NCI-H69 (cell line): ENCODE results near the gene ORC3.
"Not testable (repeated sequence)": the region's sequence is repeated elsewhere in the genome, so short reads cannot be mapped to it uniquely, and the experiment has no call there.

Experiments
- DNase-seq: peaks from one replicate; lab custom pipeline; 2025; lab: John Stamatoyannopoulos, UW

ORC3 gene

GRCh38 chr6:87697581-87698546 lies 107.9 kb downstream of the ORC3 start:
- peak; percentile 80 for DNase-seq

GRCh38 chr6:87698547-87699006 lies 108.6 kb downstream of the ORC3 start:
- DNase-seq = peak; percentile 13

GRCh38 chr6:87699576-87699975 lies 109.6 kb downstream of the ORC3 start:
- no peak for DNase-seq

- peak; percentile 85 for DNase-seq
These were observed 110.7 kb downstream of the ORC3 start for GRCh38 chr6:87700397-87701343.

GRCh38 chr6:87701344-87701675 lies 111.4 kb downstream of the ORC3 start:
- no peak for DNase-seq

GRCh38 chr6:87701676-87702588 lies 112.0 kb downstream of the ORC3 start, which contains the start of gene AKIRIN2:
AKIRIN2 (minus strand) TSS chr6:87702233; CDS start chr6:87701684, 549 bp downstream.
- peak; percentile 100 for DNase-seq

GRCh38 chr6:87702589-87702945 lies 112.6 kb downstream of the ORC3 start:
- DNase-seq = peak; percentile 68

GRCh38 chr6:87703039-87703438 lies 113.1 kb downstream of the ORC3 start:
- not testable (repeated sequence) for DNase-seq

- no peak for DNase-seq
These were observed 115.2 kb downstream of the ORC3 start for GRCh38 chr6:87705070-87705691.

GRCh38 chr6:87706187-87706966 lies 116.4 kb downstream of the ORC3 start:
- no peak for DNase-seq

GRCh38 chr6:87708581-87709427 lies 118.9 kb downstream of the ORC3 start:
- not testable (repeated sequence) for DNase-seq

- no peak for DNase-seq
These were observed 120.2 kb downstream of the ORC3 start for GRCh38 chr6:87710090-87710489.

GRCh38 chr6:87712713-87713112 lies 122.8 kb downstream of the ORC3 start:
- not testable (repeated sequence) for DNase-seq

- peak; percentile 32 for DNase-seq
These were observed 124.3 kb downstream of the ORC3 start for GRCh38 chr6:87714093-87714842.
